Mucosa of stomach (tissue), 1 donor: Measurements from ENCODE around the gene C1orf21.

Experiments
- H3K27me3 ChIP-seq: one replicate; pipeline ENCODE4 v1.7.0; 2013; ENCODE audit warnings: mild to moderate bottlenecking, low read length; ENCODE audit not compliant: control insufficient read depth, insufficient read depth
- H3K36me3 ChIP-seq: one replicate; pipeline ENCODE4 v1.7.0; 2013; ENCODE audit warnings: low read length; ENCODE audit not compliant: control insufficient read depth, insufficient read depth
- H3K4me1 ChIP-seq: one replicate; pipeline ENCODE4 v1.7.0; 2013; ENCODE audit warnings: mild to moderate bottlenecking, low read length; ENCODE audit not compliant: control insufficient read depth, insufficient read depth
- H3K4me3 ChIP-seq: one replicate; pipeline ENCODE4 v1.7.0; 2013; ENCODE audit warnings: low read length
- H3K9ac ChIP-seq: one replicate; pipeline ENCODE4 v1.7.0; 2013; ENCODE audit warnings: mild to moderate bottlenecking, low read length, moderate library complexity
- H3K9me3 ChIP-seq: one replicate; pipeline ENCODE4 v1.7.0; 2013; ENCODE audit warnings: mild to moderate bottlenecking, low read length, moderate library complexity; ENCODE audit not compliant: control insufficient read depth
- donor health status: Pancreatic carcinoma.

The C1orf21 gene

DNA sequence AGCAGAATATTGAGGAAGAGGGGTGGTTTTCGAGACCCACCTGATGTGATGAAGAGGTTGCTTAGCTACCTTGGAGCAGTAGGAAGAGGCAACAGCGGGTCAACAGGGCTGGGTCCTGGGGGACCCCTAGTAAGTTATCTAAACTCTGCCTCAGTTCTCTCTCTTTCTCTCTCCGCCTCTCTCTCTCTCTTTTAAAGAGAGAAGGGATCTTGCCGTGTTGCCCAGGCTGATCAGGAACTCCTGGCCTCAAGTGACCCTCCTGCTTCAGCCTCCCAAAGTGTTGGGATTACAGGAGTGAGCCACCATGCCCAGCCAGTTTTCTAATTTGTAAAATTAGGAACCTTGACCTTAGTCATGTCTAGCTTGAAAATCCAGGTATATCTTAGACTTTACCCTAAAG, 77.9 kb downstream of the C1orf21 start:
- H3K4me3 ChIP-seq, result no peak overlapping the region
- H3K9ac ChIP-seq, result no peak overlapping the region
- no peaks in the 10 kb centered on the region for H3K27me3 ChIP-seq
- H3K36me3 ChIP-seq, result no peaks in the 10 kb centered on the region
- H3K9me3 ChIP-seq, result no peaks in the 10 kb centered on the region
- no peaks in the 10 kb centered on the region for H3K4me1 ChIP-seq

DNA sequence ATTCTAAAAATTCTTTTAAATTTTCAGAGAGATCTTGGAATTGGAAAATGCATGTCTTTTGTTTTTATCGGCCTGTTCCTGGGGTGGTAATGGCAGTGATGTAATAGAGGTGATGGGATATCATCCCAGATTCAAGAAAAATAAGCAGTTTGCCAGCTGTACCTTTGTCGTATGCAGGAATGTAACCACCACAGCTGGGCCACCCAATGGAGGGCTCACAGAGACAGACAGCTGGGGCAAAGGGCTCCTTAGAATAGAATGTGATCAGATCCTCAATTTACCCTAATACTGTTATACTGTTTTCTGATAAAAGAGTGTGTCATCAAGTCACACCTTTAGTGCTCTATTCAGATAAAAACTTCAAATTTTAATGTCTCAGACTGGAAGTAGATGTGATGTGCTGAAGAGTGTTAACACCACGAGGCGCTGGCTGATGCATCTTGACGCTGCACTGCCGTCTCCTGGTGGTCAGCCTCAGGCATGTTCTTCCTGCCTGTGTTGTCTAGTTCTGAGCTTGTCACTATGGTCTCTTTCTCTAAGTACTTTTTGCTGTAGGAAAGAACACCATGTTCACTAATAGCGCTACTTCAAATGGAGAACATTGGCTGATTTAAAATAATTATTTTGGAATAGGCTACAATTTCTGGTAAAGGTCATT, 78.8 kb downstream of the C1orf21 start:
- Histone ChIP-seq H3K9me3 (no peaks in the 10 kb centered on the region), H3K36me3 (no peaks in the 10 kb centered on the region), H3K4me1 (no peaks in the 10 kb centered on the region), H3K27me3 (no peaks in the 10 kb centered on the region), H3K4me3 (no peak overlapping the region), H3K9ac (no peak overlapping the region)

DNA sequence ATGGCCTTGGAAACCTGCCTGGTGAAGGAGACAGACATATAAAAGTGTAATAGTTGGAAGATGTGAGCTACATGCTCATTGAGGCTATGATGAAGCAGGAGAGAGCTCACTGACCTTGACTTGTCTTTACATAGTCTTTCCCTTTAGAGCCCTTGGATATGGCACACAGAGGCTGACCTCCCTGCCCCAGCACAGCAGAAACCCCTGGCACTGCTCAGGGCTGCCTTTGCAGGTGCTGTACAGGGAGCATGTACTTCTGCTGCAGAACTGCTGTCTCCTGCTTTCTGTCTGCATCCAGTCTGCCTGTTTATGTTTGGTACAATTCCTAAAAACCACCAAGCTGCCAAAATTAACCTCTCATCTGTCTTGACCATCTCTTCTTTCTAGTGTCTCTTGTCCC, 80.5 kb downstream of the C1orf21 start:
- Histone ChIP-seq H3K36me3 (no peaks in the 10 kb centered on the region), H3K9ac (no peak overlapping the region), H3K27me3 (no peaks in the 10 kb centered on the region), H3K9me3 (no peaks in the 10 kb centered on the region), H3K4me1 (no peaks in the 10 kb centered on the region), H3K4me3 (no peak overlapping the region)

DNA sequence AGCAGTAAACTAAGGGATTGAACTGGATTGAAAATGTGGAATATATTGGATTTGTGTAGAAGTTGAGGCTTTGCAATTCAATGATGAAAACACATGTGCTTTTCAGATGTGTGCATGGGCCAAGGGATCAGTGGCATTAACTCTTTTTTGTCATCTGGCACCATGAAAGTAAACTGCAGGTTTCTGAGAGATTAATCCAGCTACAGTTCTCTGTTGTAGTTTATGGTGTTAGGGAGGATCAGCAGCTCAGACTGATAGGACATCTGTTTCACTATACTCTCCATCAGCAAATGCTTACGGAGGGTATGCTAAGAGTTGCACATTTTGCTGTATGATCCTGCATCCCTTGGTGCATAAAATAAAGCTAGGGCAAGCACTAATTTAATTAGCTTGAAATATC, 82.6 kb downstream of the C1orf21 start:
- H3K9ac ChIP-seq, result no peak overlapping the region
- H3K4me1 ChIP-seq, result no peaks in the 10 kb centered on the region
- H3K4me3 ChIP-seq, result no peak overlapping the region
- H3K27me3 ChIP-seq, result no peaks in the 10 kb centered on the region
- no peaks in the 10 kb centered on the region for H3K36me3 ChIP-seq
- H3K9me3 ChIP-seq, result no peaks in the 10 kb centered on the region

DNA sequence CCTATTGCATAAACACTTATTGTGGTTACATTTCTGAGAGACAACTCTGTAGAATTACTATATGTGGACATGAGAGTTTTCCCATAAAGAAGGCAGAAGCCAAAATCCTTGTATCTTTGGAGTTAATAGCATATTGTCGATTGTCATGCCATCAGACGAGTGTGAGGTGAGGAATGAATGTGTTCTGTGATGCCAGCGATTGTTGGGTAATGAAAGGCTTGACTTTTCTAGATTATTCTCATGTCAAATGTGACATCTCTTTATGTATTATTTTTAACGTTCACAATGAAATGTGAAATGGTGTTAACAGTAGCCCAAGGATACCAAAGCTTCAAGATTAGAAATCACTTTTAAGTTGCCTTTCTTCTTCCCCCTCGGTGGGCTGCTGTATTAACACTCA, 84.9 kb downstream of the C1orf21 start:
- Histone ChIP-seq H3K4me3 (no peak overlapping the region), H3K4me1 (no peaks in the 10 kb centered on the region), H3K27me3 (no peaks in the 10 kb centered on the region), H3K9me3 (no peaks in the 10 kb centered on the region), H3K9ac (no peak overlapping the region), H3K36me3 (no peaks in the 10 kb centered on the region)

DNA sequence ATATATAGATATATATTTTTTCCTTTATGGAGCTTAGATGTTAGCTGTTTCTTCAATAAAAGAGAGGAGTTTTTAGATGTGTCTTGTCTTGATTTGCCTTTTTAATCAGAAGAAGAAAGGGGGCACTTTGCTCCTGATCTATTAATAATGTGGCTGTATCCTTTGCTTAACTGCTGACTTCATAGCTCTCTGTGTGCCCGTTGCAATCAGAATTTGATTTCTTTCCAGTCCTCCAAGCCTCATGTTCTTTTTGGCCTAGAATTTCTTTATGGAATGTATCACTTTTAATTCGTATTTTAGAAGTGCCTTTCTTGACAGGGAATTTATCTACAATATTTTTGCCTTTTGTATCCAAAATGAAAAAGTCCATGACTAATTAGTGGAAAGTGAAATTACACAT, 85.3 kb downstream of the C1orf21 start:
- H3K9ac ChIP-seq, result no peak overlapping the region

DNA sequence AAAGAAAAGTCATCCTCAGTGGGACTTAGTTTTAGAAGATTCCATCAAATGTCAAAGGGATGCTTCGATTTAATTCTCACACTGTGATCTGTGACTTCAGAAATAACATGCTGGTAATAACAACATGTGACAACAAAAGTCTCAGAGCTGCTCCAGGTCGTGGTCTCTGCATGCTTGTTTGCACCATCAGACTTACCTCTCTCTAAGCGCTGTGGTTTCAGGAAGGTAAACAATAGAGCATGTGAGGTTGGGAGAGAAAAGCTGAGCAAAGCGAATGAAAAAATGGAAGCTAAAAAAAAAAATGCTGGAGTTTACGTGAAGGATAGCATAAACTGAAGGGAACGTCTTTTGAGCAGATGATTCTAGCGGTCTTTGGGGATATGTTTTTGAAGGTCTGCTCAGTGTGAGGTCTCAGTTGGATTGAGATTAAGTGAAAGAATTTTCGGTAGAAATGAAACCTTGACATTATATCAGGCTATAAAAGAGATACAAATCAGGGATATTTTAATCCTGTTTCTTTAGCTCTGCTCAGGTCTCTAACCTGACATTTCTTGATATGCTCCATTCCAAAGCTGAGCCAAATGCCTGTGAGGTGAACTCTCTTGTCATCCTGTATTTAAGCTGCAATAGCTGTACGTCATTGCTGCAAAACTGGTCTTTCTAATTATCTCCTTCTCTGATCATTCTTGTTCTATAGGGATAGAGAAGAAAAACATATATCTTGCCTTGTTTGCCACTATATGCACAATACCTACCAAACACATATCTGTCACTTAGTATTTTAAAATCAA, 86.5 kb downstream of the C1orf21 start:
- Histone ChIP-seq H3K9ac (no peak overlapping the region), H3K36me3 (no peaks in the 10 kb centered on the region), H3K4me3 (no peak overlapping the region), H3K9me3 (no peaks in the 10 kb centered on the region), H3K4me1 (no peaks in the 10 kb centered on the region), H3K27me3 (no peaks in the 10 kb centered on the region)

More for the DNA sequence above, 85.3 kb downstream of the C1orf21 start:
- no peaks in the 10 kb centered on the region for H3K36me3 ChIP-seq
- no peaks in the 10 kb centered on the region for H3K9me3 ChIP-seq
- H3K4me3 ChIP-seq, result no peak overlapping the region
- H3K4me1 ChIP-seq, result no peaks in the 10 kb centered on the region
- no peaks in the 10 kb centered on the region for H3K27me3 ChIP-seq

DNA sequence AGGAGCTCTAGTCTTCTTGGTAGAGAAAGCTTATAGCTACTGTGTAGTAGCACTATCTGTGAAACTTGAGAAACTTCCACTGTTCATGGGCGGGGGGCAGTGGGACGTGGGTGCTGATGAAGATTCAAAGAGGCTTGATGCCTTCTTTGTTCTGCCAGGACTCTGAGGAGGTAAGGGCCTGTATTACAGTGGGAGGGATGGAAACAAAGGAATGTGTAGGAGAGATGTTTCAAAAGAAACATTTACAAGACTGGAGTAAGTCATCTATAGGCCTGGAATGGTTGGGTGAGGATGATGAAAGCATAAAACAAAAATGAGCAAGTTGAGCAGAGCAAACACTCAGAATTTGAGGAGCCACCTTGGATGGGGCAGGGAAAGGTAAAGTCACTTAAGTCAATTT, 89.4 kb downstream of the C1orf21 start:
- Histone ChIP-seq H3K36me3 (no peaks in the 10 kb centered on the region), H3K4me1 (peaks cover 14% of the 10 kb centered on the region), H3K27me3 (no peaks in the 10 kb centered on the region), H3K9ac (no peak overlapping the region), H3K9me3 (no peaks in the 10 kb centered on the region), H3K4me3 (no peak overlapping the region)

DNA sequence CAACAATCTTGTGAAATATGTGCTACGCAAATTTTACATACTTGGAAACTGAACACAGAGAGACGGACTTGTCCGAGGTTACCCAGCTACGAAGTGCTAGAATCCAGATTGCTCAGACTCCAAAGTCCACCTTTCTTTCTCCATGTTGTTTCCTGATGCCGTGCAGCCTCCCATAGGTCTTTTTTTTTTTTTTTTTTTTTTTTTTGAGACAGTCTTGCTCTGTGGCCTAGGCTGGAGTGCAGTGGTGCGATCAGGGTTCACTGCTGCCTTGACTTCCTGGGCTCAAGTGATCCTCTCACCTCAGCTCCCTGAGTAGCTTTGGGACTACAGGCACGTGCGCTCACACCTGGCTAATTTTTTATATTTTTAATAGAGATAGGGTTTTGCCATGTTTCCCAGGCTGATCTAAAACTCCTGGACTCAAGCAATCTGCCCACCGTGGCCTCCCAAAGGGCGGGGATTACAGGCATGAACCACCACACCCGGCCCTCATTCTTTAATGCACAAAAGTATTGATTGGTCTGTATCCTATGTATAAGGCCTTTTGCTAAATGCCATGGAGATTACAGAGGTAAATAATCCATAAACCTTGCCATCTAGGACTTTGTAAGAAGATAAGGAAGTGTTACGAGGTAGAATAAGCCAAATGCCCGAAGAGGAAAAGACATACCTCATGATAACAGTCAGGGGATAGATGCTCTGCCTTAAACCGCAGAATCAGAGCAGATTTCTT, 92.8 kb downstream of the C1orf21 start:
- H3K36me3 ChIP-seq, result no peaks in the 10 kb centered on the region
- H3K4me1 ChIP-seq, result peaks cover 34% of the 10 kb centered on the region
- H3K27me3 ChIP-seq, result no peaks in the 10 kb centered on the region
- H3K9me3 ChIP-seq, result no peaks in the 10 kb centered on the region
- no peak overlapping the region for H3K4me3 ChIP-seq
- H3K9ac ChIP-seq, result no peak overlapping the region

DNA sequence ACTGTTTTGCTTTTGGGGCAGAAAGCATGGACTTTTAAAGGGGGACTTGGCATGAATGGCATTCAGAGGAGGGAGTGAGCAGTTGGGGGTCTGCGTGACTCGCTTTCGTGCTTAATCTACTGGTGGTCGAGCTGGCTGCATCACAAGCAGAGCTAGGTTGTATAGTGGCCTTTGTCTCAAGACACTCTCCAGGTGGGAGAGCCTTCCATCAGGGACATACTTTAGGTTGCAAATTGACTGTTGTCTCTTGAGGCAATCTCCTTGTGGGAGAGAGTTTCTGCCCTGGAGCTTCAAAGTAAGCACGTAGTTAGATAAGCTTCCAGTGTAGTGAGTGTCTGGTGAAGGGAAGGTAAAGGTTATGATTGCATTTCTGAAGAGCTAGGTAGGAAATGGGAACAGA, 93.9 kb downstream of the C1orf21 start:
- Histone ChIP-seq H3K9ac (no peak overlapping the region), H3K27me3 (no peaks in the 10 kb centered on the region), H3K4me3 (no peak overlapping the region), H3K36me3 (no peaks in the 10 kb centered on the region), H3K4me1 (peaks cover 42% of the 10 kb centered on the region), H3K9me3 (no peaks in the 10 kb centered on the region)

DNA sequence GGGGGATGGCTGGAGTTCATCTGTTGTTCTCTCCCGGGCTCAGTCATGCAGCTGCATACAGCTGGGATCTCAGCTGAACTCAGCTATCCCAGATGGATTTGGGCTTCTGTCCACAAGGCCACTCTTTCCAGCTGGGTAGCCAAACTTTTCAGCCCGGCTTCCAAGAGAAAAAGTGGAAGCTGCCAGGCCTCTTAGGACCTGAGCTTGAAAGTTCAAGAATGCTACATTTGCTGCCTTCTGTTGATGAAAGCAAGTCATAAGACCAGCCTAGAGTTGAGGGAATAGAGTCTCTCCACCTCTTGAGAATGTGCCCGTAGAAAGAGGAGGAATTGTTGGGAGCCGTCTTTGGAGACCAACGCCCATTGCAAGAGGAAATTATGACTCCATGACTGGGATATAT, 95.3 kb downstream of the C1orf21 start:
- Histone ChIP-seq H3K4me1 (peaks cover 56% of the 10 kb centered on the region), H3K9me3 (no peaks in the 10 kb centered on the region), H3K36me3 (no peaks in the 10 kb centered on the region), H3K9ac (no peak overlapping the region), H3K4me3 (no peak overlapping the region), H3K27me3 (no peaks in the 10 kb centered on the region)

DNA sequence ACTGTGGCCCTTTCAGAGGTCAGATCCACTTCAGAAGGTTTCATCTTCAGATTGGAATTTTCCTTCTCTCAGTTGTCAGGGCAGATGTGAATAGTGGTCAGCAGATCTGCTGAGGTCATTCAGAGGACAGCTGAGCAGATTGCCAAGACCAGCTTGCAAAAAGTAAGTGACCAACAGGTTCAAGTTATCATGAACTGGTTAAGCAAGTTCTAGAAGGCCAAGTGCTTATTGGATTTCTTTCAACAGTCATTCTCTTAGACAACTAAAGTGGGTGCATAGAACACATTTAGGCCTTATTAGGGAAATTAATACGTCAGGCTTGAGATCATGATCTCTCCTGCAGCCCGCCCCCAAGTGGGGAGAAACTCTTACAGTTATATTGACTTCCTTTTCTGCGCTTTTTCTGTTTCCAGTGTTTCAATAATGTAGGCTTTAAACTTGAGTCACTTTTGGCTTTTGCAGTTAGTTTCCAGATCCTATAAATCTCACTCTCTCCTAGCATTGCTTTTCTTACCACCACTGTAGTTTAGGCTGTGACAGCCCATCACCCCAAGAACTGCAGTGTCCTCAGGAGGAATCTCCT, 96.4 kb downstream of the C1orf21 start:
- H3K4me1 ChIP-seq, result peaks cover 57% of the 10 kb centered on the region
- no peak overlapping the region for H3K4me3 ChIP-seq
- H3K9me3 ChIP-seq, result no peaks in the 10 kb centered on the region
- H3K27me3 ChIP-seq, result no peaks in the 10 kb centered on the region
- H3K36me3 ChIP-seq, result no peaks in the 10 kb centered on the region
- no peak overlapping the region for H3K9ac ChIP-seq
